Raji (cell line): ENCODE data around the gene ZCCHC24.

ENCODE experiments used
- POLR2A ChIP-seq: IDR thresholded peaks from 2 replicates; pipeline ENCODE4 v1.6.1; 2011; ENCODE audit warnings: low read depth, low read length, control low read depth; ENCODE audit not compliant: insufficient read depth

ZCCHC24 gene

DNA sequence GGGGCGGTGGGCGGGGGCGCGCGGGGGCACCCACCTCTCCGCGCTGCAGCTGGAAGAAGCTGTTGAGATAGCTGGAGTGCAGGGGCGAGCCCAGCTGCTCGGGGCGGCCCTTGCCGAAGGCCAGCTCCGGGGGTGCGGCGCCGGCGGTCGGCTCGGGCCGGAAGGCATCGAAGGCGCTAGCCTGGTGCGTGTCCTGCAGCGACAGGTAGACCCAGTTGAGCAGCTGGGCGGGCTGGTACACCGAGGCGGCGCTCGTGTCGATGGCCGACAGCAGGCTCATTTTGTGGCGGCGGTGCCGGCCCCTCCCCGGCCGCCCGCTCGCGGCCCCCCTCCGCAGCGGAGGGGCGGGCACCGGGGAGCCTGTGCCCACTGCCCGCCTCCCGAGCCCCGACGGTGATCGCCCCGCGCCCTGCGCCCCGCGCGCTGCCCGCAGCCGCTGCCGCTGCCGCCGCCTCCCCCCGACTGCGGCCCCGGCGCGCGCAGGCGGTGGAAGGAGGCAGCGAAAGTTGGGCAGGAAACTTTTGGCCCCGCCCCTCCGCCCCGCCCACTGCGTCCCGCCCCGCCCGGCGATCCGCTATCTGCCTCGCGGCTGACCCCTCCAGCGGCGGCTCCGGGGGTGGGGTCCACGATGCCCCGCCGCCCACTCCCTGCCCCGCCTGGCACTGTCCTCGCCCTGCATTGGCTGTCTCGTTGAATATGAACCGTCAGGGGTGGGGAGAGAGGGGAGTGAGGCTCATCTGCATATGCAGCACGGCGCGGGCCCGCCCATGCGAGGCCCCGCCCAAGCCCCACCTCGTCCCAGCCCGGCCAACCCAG lies at the start of gene ZCCHC24:
TSS of gene ZCCHC24 (minus strand) at position 464 of the 816 bp plus-strand sequence. CDS start at position 280, 184 bp downstream.
- TF ChIP-seq POLR2A, result peak; percentile 61

DNA sequence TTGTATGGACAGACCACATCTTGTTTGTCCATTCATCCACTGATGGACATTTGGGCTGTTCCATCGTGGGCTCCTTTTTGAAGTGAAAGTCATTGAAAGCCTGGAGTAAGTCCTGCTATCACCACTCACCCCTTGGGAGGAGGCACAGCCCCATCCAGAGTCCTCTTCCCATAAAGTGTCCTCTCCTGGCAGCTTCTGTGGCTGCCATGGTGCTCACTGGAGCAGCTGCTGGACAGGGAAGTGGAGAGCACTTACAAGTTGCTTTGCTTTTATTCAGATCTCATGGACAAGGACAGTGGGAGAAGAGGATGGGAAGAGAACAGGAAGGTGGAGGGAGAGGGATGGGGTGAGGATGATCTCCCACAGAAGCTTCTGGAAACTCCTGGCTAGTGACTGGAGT lies 48.4 kb upstream of the ZCCHC24 start:
- TF ChIP-seq POLR2A, result no peak

DNA sequence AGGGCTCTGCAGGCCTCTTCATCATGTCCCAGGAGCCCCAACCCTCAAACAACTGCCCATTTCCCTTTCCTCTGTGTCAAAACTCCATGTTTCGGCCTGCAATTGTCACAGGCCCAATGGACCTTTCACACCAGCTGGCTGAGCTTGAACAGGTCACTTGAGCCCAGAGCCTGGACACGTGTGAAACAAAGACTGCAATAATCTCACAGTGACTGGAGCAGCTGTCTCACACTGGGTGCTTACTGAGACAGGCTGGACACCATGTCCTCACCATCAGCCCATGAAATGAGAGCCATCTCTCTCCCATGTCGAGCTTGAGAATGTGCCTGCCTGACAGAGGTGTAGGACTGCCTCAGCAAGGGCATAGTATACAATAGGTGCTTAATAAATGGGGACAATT lies 47.4 kb upstream of the ZCCHC24 start:
- TF ChIP-seq POLR2A, result no peak

DNA sequence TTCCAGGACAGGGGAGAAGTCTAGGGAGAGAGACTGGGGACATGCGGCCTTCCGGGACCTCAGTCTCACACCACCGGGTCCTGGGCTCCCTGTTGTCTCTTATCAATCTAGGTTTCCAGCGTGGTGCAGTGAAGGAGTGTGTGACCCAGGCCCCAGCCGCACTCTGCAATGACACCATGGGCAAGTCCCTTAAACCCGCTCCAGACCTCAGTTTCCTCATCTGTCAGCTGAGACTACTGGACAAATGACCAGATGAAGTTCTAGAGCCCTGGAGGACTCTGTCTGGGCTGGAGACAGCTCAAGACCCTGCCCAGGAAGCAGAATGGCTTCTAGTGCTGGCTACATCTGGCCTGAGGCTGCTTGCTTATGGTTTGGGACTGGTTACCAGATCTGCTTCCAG lies 46.8 kb upstream of the ZCCHC24 start:
- TF ChIP-seq POLR2A, result no peak

DNA sequence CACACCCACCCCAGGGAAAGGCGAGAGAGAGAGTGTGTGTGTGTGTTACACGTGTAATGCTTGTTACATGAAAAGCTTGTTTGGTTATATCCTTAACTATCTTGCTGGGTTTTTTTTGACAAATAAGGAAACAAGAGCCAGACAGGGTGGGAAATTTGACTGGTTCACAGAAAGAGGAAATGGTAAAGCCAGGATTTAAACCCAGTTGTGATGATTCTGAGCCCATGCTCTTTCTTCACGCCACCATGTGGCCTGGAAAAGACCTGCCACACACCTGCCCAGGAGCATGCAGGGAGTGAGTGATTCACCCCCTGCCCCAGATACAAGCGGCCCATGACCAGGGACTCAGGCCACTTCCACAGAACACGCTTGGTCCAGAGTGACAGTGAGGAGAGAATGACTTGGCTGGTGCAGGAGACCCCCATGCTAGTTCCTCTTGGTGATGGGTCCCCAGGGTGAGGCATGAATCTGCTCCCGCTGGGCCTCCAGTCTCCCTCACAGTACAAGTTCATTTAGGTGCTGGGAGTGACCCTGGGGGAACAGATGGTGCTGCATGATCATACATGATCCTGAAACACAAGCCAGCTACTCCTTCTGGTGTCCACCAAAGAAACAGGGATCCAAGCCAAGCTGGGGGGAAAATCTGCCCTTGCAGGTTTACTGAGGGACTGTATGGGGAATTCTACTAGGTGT lies 45.9 kb upstream of the ZCCHC24 start:
- no peak for TF ChIP-seq POLR2A

DNA sequence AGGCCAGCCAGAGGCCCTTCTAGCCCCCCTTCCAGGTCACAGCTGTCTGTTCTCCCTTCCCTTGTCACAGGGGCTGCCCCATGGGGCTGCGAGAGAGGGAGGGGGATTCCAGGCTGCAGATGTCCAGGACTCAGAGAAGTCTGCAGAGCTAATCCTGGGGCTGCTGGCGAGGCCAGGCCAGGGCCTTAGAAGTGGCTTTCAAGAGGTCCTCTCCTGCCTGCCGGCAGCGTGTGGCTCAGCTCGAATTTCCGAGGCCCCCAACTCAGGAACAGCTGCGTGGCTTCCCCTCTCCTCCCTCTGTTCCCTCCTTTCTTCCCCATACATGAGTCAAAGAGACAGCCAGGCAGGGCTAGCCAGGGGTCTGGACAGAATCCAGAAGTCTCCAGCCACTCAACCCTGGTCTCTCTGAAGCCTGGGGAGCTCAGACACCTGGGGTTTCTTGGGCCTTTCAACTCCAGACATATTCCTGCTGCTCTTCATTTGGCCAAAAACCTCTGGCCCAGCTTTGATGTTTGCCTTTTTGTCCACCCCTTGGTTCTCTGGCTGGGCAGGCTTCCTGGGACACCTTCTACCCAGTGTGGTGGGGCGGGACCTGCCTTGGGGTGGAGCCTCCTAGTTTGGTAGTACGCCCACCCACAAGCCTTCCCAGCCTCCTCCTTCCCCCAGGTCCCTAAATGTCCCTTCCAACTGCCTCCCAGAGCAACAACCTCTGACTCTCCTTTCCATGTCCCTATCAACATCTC lies 45.1 kb upstream of the ZCCHC24 start:
- TF ChIP-seq POLR2A, result no peak

DNA sequence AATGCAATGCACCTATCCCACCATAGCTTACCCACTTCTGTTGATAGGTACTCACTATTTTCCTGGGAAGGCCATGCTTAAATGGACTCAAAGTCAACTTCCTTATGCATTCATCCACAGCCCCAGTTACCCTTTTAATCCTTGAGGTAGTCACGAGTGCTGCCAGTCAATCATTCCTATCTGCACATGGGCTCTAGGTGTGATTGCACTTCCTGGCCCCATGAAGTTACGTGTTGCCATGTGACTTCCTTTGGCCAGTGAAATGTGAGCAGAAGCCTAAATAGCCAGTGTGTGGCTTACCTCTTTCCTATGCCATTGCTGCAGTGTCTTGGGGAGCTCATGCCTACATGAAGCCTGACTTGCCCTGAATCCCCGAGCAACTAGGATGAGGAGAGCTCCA lies 43.4 kb upstream of the ZCCHC24 start:
- TF ChIP-seq POLR2A, result no peak

DNA sequence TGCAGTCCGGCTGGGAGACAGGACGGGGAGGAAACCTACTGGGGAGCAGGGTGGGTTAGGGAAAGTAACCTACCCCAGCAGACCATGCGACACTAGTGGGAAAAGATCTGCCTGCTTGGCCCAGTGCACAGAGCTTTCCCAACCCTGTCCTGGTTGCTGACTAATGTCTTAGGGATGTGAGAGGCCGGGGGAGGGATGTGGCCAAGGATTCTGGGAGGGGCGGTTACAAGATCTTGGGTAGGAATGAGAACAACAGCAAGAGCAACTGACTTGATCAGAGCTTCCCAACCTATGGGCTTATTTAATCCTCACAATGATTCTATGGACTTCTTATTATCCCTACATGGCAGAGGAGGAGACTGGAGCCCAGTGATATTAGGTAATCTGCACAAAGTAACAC lies 42.9 kb upstream of the ZCCHC24 start:
- no peak for TF ChIP-seq POLR2A

DNA sequence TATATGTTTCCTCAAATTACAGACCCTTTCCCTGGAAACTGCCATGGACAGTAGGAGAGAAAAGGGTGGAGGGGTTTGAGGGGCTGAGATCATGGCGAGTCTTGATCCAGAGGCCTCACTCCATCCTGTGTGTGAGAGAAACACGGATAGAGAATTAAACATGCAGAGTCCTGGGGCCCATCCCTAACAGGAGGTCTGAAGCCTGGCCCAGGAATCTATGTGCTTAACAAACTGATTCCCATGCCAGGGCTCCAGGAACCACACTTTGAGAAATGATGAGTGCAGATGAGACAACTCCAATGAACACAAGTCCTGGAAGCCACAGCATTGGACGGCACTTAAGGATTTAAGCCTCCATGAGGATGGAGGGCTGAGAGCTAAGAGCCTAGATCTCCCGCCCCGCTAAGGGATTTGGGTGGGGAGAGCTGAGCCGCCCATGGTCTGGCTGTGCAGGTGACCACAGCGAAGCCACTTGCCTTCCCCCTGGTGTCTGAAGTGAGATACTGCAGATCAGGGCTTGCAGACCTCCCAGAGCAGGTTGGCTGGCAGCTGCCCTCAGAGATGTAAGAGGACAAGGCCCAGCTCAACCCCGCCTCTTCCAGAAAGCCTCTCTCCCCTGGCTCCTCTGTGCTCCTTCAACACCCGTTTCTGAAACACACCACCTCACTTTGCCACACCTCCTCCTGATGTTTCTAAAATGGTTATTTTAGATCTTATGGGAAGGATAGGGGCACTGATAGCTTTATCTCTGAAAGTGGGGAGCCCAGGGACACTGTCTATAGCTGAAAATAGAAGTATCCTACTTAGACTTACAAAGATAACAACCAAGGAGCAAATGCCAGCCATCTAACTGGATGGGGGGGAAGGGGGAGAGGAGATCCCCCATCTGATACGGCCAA lies 42.1 kb upstream of the ZCCHC24 start:
- no peak for TF ChIP-seq POLR2A

DNA sequence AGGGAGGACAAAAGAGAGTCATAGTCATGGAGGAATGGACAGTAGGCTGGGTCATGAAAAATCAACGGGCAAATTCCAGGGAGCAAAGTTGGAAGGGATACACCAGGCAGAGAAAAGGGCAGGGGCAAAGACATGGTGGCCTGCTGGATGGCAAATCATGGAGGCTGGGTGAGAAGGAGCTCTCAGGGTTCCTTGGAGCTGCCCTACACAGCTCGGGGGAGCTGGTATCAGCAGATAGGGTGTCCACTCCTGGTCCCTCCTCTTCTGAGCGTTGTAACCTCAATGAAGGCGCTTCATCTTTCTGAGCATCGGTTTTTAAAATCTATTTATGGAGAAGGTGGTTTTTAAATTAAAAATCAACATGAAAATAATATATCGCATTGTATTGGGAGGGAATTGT lies 39.1 kb upstream of the ZCCHC24 start:
- TF ChIP-seq POLR2A, result no peak

DNA sequence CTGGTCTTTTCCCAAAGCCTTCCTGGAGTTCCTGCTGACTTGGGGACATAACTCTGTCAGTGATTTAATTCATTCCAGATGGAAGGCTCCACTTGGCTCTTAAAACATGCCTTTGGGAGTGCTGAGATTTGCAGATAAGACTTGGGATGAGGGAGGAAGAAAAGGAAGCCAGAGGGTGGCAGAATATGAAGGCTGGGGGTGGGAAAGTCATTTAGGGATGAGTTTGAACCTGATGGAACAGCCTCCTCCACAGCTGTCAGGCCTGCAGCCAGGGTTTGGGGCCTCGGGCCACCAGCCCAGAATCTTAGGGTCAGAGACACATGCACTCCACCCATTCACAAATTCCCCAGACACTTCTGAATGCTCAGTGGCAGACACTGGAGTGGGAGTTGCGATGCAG lies 38.5 kb upstream of the ZCCHC24 start:
- no peak for TF ChIP-seq POLR2A

DNA sequence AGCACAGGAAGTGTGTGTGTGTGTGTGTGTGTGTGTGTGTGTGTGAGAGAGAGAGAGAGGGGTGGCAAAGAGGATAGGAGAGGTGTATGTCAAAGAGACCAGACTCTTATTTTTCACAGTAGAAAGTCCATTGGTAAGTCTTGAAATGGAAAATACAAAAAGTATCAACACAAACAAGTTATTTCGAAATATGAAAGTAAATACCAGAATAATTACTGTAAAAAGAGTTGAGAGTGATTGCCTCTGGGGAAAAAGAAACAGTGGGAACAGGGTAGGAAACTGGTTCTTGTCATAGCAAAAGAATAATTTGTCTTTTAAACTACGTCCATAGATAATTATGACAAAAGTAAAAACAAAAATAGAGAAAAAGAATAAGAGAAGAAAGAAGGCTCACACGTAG lies 37.9 kb upstream of the ZCCHC24 start:
- TF ChIP-seq POLR2A, result no peak

DNA sequence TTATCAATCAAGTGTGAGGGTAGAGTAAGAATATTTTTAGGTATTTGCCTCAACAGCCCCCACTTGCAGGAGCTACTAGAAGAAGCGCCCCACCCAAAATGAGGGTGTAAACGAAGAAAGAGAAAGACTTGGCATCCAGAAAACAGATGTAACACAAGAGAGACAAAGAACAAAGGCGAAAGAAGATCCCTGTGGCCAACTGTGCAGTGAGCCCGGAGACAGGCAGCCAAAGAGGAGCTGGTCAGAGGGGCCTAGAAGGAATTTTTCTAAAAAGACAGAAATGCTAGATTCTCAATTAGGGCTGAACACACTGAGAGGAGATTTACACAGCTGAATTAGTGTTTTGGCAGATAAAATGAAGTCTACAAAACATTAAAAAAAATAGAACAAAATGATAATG lies 37.3 kb upstream of the ZCCHC24 start:
- no peak for TF ChIP-seq POLR2A

DNA sequence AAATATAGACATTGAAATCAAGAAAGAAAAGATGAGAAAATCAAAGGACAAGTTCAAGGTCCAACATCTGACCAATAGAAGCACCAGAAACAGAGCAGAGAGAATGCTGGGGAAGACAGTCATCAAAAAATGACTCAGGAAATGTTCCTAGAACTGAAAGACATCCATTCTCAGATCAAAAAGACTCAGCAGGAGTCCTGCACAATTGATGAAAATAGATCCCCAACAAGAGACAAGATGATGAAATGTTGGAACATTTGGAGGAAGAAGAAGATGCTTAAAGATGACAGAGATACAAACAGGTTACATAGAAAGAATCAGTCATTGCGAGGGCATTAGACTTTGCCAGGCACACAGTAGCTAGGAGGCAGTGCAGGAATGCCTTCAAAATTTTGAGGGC lies 36.9 kb upstream of the ZCCHC24 start:
- TF ChIP-seq POLR2A, result no peak
